ENCODE measurements around the gene GSTP1. TPM values are rescaled to one million over a fixed set of nuclear protein-coding genes. Genes with fewer than 3 reads are reported as not detected.
"Not testable (repeated sequence)": the region's sequence is repeated elsewhere in the genome, so short reads cannot be mapped to it uniquely, and the experiment has no call there.

GSTP1 gene
- total RNA-seq, 4 donors from 2014 or later: 469 to 810 (median 596) TPM

- Histone ChIP-seq H3K9me3 (no peaks in the 10 kb centered on the region), H3K36me3 (no peaks in the 10 kb centered on the region), H3K4me1 (no peaks in the 10 kb centered on the region), H3K27ac (replicated peaks in 1 of 4) (no peak overlapping the region), H3K27me3 (no peaks in the 10 kb centered on the region), H3K4me3 (no peak overlapping the region)
- DNase-seq (ENCODE audit: extremely low spot score): no peak
- TF ChIP-seq CTCF (IDR thresholded peaks at IDR 0.05) (no peak), POLR2AphosphoS5 (IDR thresholded peaks at IDR 0.05) (no peak), POLR2A (IDR thresholded peaks at IDR 0.05; ENCODE audit: low read depth) (no peak)
- intact Hi-C loops (cut with DNase I): no loop called here
Observed at GRCh38 chr11:67551127-67551526, 32.5 kb upstream of the GSTP1 start.

DNA sequence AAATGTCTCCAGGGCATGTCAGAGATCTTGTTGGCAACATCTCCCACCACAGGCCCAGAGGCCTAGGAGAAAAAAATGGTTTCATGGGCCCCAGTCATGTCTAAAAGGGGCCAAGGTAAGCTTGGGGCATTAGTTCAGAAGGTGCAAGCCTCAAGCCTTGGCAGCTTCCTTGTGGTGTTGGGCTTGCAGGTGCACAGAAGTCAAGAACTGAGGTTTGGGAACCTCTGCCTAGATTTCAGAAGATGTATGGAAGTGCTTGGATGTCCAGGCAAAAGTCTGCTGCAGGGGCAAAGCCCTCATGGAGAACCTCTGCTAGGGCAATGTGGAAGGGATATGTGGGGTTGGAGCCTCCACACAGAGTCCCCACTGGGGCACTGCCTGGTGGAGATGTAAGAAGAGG is 31.9 kb upstream of the GSTP1 start:
- intact Hi-C loops (cut with DNase I); H3K4me3 ChIP-seq; DNase-seq (ENCODE audit: extremely low spot score): not testable (repeated sequence)

GRCh38 chr11:67556244-67556643 is 27.4 kb upstream of the GSTP1 start:
- 65% methylated on average over 3 of the region's 3 CpGs for WGBS
- Histone ChIP-seq H3K4me3 (no peak overlapping the region), H3K9me3 (no peaks in the 10 kb centered on the region), H3K4me1 (peaks cover 0 to 7% (median 0%) of the 10 kb centered on the region in 4 donors), H3K36me3 (no peaks in the 10 kb centered on the region), H3K27ac (replicated peaks in 1 of 4) (no peak overlapping the region), H3K27me3 (peaks cover 0 to 13% (median 0%) of the 10 kb centered on the region in 4 donors)
- intact Hi-C loops (cut with DNase I): no loop called here
- TF ChIP-seq CTCF (IDR thresholded peaks at IDR 0.05): no peak
- no peak for TF ChIP-seq POLR2A (IDR thresholded peaks at IDR 0.05; ENCODE audit: low read depth)
- TF ChIP-seq POLR2AphosphoS5 (IDR thresholded peaks at IDR 0.05): no peak
- TF ChIP-seq EP300 (IDR thresholded peaks at IDR 0.05): no peak
- DNase-seq (ENCODE audit: extremely low spot score): no peak

More for the DNA sequence above, 31.9 kb upstream of the GSTP1 start:
- H3K27me3 ChIP-seq; H3K36me3 ChIP-seq; H3K4me1 ChIP-seq; H3K9me3 ChIP-seq; H3K27ac ChIP-seq (replicated peaks in 1 of 4): not testable (repeated sequence)

- Histone ChIP-seq H3K36me3 (no peaks in the 10 kb centered on the region), H3K27me3 (peaks cover 0 to 13% (median 0%) of the 10 kb centered on the region in 4 donors), H3K27ac (replicated peaks in 1 of 4) (no peak overlapping the region), H3K9me3 (no peaks in the 10 kb centered on the region), H3K4me1 (peaks cover 0 to 11% (median under 1%) of the 10 kb centered on the region in 4 donors), H3K4me3 (no peak overlapping the region)
- no peak for TF ChIP-seq POLR2AphosphoS5 (IDR thresholded peaks at IDR 0.05)
- no peak for TF ChIP-seq CTCF (IDR thresholded peaks at IDR 0.05)
- no peak for TF ChIP-seq EP300 (IDR thresholded peaks at IDR 0.05)
- TF ChIP-seq POLR2A (IDR thresholded peaks at IDR 0.05; ENCODE audit: low read depth): no peak
- intact Hi-C loops (cut with DNase I): no loop called here
- no peak for DNase-seq (ENCODE audit: extremely low spot score)
- 71% methylated on average over 19 of the region's 19 CpGs for WGBS
Observed at GRCh38 chr11:67558084-67558772, 25.4 kb upstream of the GSTP1 start.

DNA sequence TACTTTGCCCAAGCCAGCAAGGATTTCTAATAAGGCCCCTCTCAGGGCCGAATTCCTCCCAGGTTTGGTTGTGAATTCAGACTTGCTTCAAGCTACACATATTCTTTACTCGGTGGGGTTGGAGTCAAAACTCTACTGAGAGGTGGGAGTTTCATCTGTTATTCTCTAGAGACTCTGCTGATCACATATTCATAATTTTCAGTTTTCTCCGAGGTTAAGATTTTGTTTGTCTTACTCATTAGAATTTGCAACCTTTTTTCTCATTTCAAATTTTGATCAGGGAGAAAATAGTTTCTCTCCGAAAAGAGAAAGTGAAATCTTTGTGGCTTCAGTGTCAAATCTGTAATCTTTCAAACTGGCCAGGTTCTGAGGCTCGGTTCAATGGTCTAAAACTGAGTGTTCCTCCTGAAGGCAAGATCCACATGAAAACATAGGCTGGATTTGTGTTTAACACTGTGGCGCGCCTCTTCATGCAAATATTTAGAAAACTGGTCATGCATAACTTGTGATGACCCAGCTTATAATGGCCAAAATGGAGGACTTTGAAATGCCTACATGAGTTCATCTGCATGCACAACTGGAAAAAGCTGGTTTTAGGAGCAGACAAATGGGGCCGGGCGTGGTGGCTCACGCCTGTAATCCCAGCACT is 21.5 kb upstream of the GSTP1 start:
- H3K27me3 ChIP-seq: peaks cover 0 to 10% (median 0%) of the 10 kb centered on the region in 4 donors
- H3K27ac ChIP-seq (replicated peaks in 1 of 4): no peak overlapping the region
- WGBS: 71% methylated on average over 7 of the region's 10 CpGs
- TF ChIP-seq POLR2AphosphoS5 (IDR thresholded peaks at IDR 0.05): no peak
- no peak for TF ChIP-seq CTCF (IDR thresholded peaks at IDR 0.05)
- TF ChIP-seq EP300 (IDR thresholded peaks at IDR 0.05): no peak
- no peak for TF ChIP-seq POLR2A (IDR thresholded peaks at IDR 0.05; ENCODE audit: low read depth)
- DNase-seq (ENCODE audit: extremely low spot score): no peak
- H3K36me3 ChIP-seq: no peaks in the 10 kb centered on the region
- H3K9me3 ChIP-seq: no peaks in the 10 kb centered on the region
- intact Hi-C loops (cut with DNase I): no loop called here
- peaks cover 0 to 19% (median 8%) of the 10 kb centered on the region in 4 donors for H3K4me1 ChIP-seq
- H3K4me3 ChIP-seq: no peak overlapping the region
